GM12878 (cell line): ENCODE results near the gene NPIPA1.
"Not testable (repeated sequence)": the region's sequence is repeated elsewhere in the genome, so short reads cannot be mapped to it uniquely, and the experiment has no call there.

Experiments
- BCL3 ChIP-seq: IDR thresholded peaks from 2 replicates; pipeline ENCODE4 v1.6.1; 2011; ENCODE audit warnings: borderline replicate concordance, low read depth, mild to moderate bottlenecking, moderate library complexity, low read length; ENCODE audit not compliant: insufficient read depth, poor library complexity, severe bottlenecking
- CTCF ChIP-seq, 3 experiments: IDR thresholded peaks in 2 of 3; conservative IDR thresholded peaks in 1 of 3; 2 replicates each; pipeline ENCODE4 v1.5.1; 2011; ENCODE audit warnings: low read depth in 3 of 3, low read length in 3 of 3, mild to moderate bottlenecking in 3 of 3, control low read depth in 2 of 3, moderate library complexity in 2 of 3, inconsistent platforms in 1 of 3, mixed read lengths in 1 of 3; ENCODE audit not compliant: control insufficient read depth in 2 of 3, insufficient read depth in 1 of 3; ENCODE audit errors: extremely low read depth in 1 of 3
- EZH2 ChIP-seq: IDR thresholded peaks from 2 replicates; pipeline ENCODE4 v1.6.1; 2012; ENCODE audit warnings: low read depth, mild to moderate bottlenecking, control low read depth, inconsistent platforms, low read length, borderline replicate concordance; ENCODE audit not compliant: control insufficient read depth
- HDGF ChIP-seq: fragments of 450-650 bp; IDR thresholded peaks from 2 replicates; pipeline ENCODE4 v1.6.1; 2016; ENCODE audit warnings: antibody characterized with exemption
- POLR2A ChIP-seq: IDR thresholded peaks from 2 replicates; pipeline ENCODE4 v1.6.1; 2011; ENCODE audit warnings: low read depth, mild to moderate bottlenecking, low read length
- POLR2AphosphoS5 ChIP-seq: IDR thresholded peaks from 2 replicates; pipeline ENCODE4 v1.6.1; 2011; ENCODE audit warnings: mild to moderate bottlenecking, low read length, inconsistent platforms
- SUZ12 ChIP-seq: fragments of 200-600 bp; sonication (generic); IDR thresholded peaks from one replicate; pipeline ENCODE4 v1.6.1; 2018; ENCODE audit warnings: antibody characterized with exemption, mild to moderate bottlenecking; ENCODE audit not compliant: unreplicated experiment
- YY1 ChIP-seq: IDR thresholded peaks from 2 replicates; pipeline ENCODE4 v1.6.1; 2011; ENCODE audit warnings: low read depth, mild to moderate bottlenecking, low read length
- ZBTB33 ChIP-seq: fragments of 450-650 bp; IDR thresholded peaks from 2 replicates; pipeline ENCODE4 v1.6.1; 2017; ENCODE audit warnings: mild to moderate bottlenecking

GRCh38 chr16:14969795-14970194 is 32.6 kb downstream of the NPIPA1 start:
- not testable (repeated sequence) for TF ChIP-seq EZH2; ZBTB33; HDGF; CTCF (IDR thresholded peaks at IDR 0.05 in 2 of 3, conservative IDR thresholded peaks at IDR 0.05 in 1 of 3; ENCODE audit: control insufficient read depth in 2 of 3, extremely low read depth in 1 of 3, insufficient read depth in 1 of 3, low read depth in 3 of 3, low read length in 3 of 3); POLR2A; BCL3; YY1; SUZ12; POLR2AphosphoS5
